ENCODE results near the gene ELMO3.

DNA sequence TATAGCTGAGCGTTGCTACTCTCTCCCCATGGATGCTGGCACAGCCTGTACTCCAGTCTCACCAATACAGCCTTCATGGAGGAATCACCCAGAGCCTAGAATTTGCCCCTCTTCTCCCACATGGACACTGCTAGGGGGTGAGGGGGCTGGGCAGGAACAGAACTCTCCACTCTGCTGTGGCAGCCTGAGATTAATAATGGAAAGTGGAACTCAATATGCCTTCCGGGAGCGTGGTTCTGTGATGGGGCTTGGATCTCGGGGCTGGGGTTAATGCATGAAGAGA lies 51.1 kb downstream of the ELMO3 start:
- TF ChIP-seq POLR2A (IDR thresholded peaks at IDR 0.05) (no peak), EP300 (IDR thresholded peaks at IDR 0.05) (no peak)
- TF ChIP-seq, protein P1, sequence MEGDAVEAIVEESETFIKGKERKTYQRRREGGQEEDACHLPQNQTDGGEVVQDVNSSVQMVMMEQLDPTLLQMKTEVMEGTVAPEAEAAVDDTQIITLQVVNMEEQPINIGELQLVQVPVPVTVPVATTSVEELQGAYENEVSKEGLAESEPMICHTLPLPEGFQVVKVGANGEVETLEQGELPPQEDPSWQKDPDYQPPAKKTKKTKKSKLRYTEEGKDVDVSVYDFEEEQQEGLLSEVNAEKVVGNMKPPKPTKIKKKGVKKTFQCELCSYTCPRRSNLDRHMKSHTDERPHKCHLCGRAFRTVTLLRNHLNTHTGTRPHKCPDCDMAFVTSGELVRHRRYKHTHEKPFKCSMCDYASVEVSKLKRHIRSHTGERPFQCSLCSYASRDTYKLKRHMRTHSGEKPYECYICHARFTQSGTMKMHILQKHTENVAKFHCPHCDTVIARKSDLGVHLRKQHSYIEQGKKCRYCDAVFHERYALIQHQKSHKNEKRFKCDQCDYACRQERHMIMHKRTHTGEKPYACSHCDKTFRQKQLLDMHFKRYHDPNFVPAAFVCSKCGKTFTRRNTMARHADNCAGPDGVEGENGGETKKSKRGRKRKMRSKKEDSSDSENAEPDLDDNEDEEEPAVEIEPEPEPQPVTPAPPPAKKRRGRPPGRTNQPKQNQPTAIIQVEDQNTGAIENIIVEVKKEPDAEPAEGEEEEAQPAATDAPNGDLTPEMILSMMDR (IDR thresholded peaks at IDR 0.05): no peak

Measured in ovary (tissue), 3 donors.